B cell (primary cell): Measurements from ENCODE around the gene OR5H14. TPM values are rescaled to one million over a fixed set of nuclear protein-coding genes. Genes with fewer than 3 reads are reported as not detected.

ENCODE experiments used
- ATAC-seq: fragments of 200-7000 bp; cut with Tn5 transposase; one replicate; pipeline ENCODE4 v1.10.0; 2021; ENCODE audit warnings: low read depth, mild to moderate bottlenecking, moderate number of reproducible peaks, moderate library complexity
- CTCF ChIA-PET: fragments of 350-600 bp; sonication (Branson Sonifier 250); formaldehyde crosslinking; loops from one replicate; lab custom pipeline; 2021; ENCODE audit warnings: antibody characterized with exemption, inconsistent platforms; lab: Charles Lee
- POLR2A ChIA-PET: fragments of 350-600 bp; sonication (Branson Sonifier 250); formaldehyde crosslinking; loops from one replicate; lab custom pipeline; 2021; ENCODE audit warnings: antibody characterized with exemption; lab: Charles Lee
- DNase-seq: peaks from one replicate; pipeline ENCODE4 v3.0.0; 2013
- H2AFZ ChIP-seq: 2 replicates; pipeline ENCODE4 v1.6.1; 2012; ENCODE audit warnings: mild to moderate bottlenecking, low read depth, low read length; ENCODE audit not compliant: insufficient read depth, poor library complexity, severe bottlenecking
- H3K27ac ChIP-seq, 2 donors: 1 replicate in 1 of 2; 2 replicates in 1 of 2; pipeline ENCODE4 v1.5.1; 2012 to 2013; ENCODE audit warnings: low read length in 2 of 2, mild to moderate bottlenecking in 2 of 2, moderate library complexity in 1 of 2
- H3K27me3 ChIP-seq, 4 experiments: fragments of 200-600 bp in 1 of 4; sonication (generic) in 1 of 4; replicated peaks in 1 of 4; 1 replicate in 2 of 4; 2 replicates in 2 of 4; pipeline versions ENCODE4 v1.6.1 to v1.7.0; 2013 to 2016; ENCODE audit warnings: low read length in 3 of 4, mild to moderate bottlenecking in 2 of 4, mixed read lengths in 1 of 4, moderate library complexity in 1 of 4; ENCODE audit not compliant: insufficient read depth in 4 of 4, control insufficient read depth in 3 of 4; ENCODE audit errors: control extremely low read depth in 1 of 4
- H3K36me3 ChIP-seq, 2 experiments: replicated peaks in 1 of 2; 1 replicate in 1 of 2; 2 replicates in 1 of 2; pipeline versions ENCODE4 v1.6.1 to v1.7.1; 2013; ENCODE audit warnings: low read length in 1 of 2; ENCODE audit not compliant: insufficient read depth in 2 of 2, control insufficient read depth in 1 of 2; ENCODE audit errors: control extremely low read depth in 1 of 2, extremely low read depth in 1 of 2
- H3K4me1 ChIP-seq, 2 donors: fragments of 200-600 bp in 1 of 2; sonication (generic) in 1 of 2; 1 replicate in 1 of 2; 2 replicates in 1 of 2; pipeline versions ENCODE4 v1.5.1 to v1.6.1; 2013 to 2017; ENCODE audit warnings: low read length in 2 of 2; ENCODE audit not compliant: control insufficient read depth in 2 of 2, insufficient read depth in 2 of 2
- H3K4me2 ChIP-seq: replicated peaks from 2 replicates; pipeline ENCODE3; 2012; ENCODE audit warnings: mild to moderate bottlenecking, low read depth, low read length; ENCODE audit not compliant: poor library complexity, severe bottlenecking
- H3K4me3 ChIP-seq, 5 experiments: fragments of 200-600 bp in 1 of 5; sonication (generic) in 1 of 5; 1 replicate in 3 of 5; 2 replicates in 2 of 5; pipeline versions ENCODE4 v1.5.1 to v1.7.0; 2011 to 2016; ENCODE audit warnings: low read length in 4 of 5, mild to moderate bottlenecking in 4 of 5, low read depth in 2 of 5, control low read depth in 1 of 5, moderate library complexity in 1 of 5; ENCODE audit not compliant: insufficient read depth in 1 of 5; ENCODE audit errors: control extremely low read depth in 1 of 5, extremely low read depth in 1 of 5
- H3K79me2 ChIP-seq: fragments of 200-600 bp; sonication (generic); one replicate; pipeline ENCODE4 v1.6.0; 2016; ENCODE audit warnings: low read length; ENCODE audit not compliant: control insufficient read depth, insufficient read depth
- H3K9ac ChIP-seq: fragments of 200-600 bp; sonication (generic); 2 replicates; pipeline ENCODE4 v1.6.1; 2017; ENCODE audit warnings: mild to moderate bottlenecking, low read length, moderate library complexity
- H3K9me3 ChIP-seq, 3 donors: one replicate each; pipeline versions ENCODE4 v1.6.1 to v1.7.1; 2013; ENCODE audit warnings: low read length in 2 of 3; ENCODE audit not compliant: control insufficient read depth in 2 of 3, insufficient read depth in 1 of 3; ENCODE audit errors: control extremely low read depth in 1 of 3
- H4K20me1 ChIP-seq: 2 replicates; pipeline ENCODE4 v1.6.0; 2012; ENCODE audit warnings: mild to moderate bottlenecking, low read length; ENCODE audit not compliant: insufficient read depth, control insufficient read depth, poor library complexity, severe bottlenecking
- H3K27ac Mint-ChIP-seq: one replicate; pipeline ENCODE4 v1.8.0; 2021; ENCODE audit warnings: mixed read lengths
- H3K27me3 Mint-ChIP-seq: one replicate; pipeline ENCODE4 v1.8.0; 2021; ENCODE audit warnings: mixed read lengths
- H3K4me1 Mint-ChIP-seq: one replicate; pipeline ENCODE4 v1.8.0; 2021; ENCODE audit warnings: mixed read lengths
- H3K4me3 Mint-ChIP-seq: one replicate; pipeline ENCODE4 v1.8.0; 2021; ENCODE audit warnings: mixed read lengths
- H3K9me3 Mint-ChIP-seq: one replicate; pipeline ENCODE4 v1.8.0; 2022; ENCODE audit warnings: mixed read lengths; ENCODE audit not compliant: insufficient read depth
- EZH2 ChIP-seq: IDR thresholded peaks from 2 replicates; pipeline ENCODE4 v1.6.1; 2012; ENCODE audit warnings: borderline replicate concordance, low read depth, mild to moderate bottlenecking, moderate library complexity, low read length; ENCODE audit not compliant: insufficient read depth, poor library complexity, severe bottlenecking
- WGBS: methylation state at CpG from one replicate; pipeline ENCODE4 v1.1.5; 2013; ENCODE audit warnings: missing lambda C conversion rate; ENCODE audit not compliant: insufficient coverage; 5-methylcytosine and 5-hydroxymethylcytosine counted together
- intact Hi-C: fragments of 100-400 bp; cut with micrococcal nuclease; formaldehyde crosslinking; loops from one replicate; pipeline ENCODE4 v1.10.0; 2022
- polyA plus RNA-seq: library from polyadenylated mRNA; depleted of rRNA; stranded (reverse); fragments of >200 nt; gene quantifications from 2 replicates; pipeline ENCODE4 v1.2.3, GENCODE V29; 2012
- total RNA-seq, 2 donors: library from RNA; stranded (reverse); fragments of 120-200 nt in 1 of 2; gene quantifications; 1 replicate in 1 of 2; 2 replicates in 1 of 2; pipeline versions ENCODE4 v1.2.3 to v1.2.4, GENCODE V29; 2013 to 2022
- TF ChIP-seq, protein P1 (sequence below): fragments of 200-600 bp; IDR thresholded peaks from one replicate; pipeline ENCODE4 v1.8.0; 2022; ENCODE audit warnings: antibody characterized with exemption, mild to moderate bottlenecking

OR5H14 gene
- total and polyA plus RNA-seq, 2 donors (not counting 1 experiment from before 2014, with no cell fraction given) = not detected

DNA sequence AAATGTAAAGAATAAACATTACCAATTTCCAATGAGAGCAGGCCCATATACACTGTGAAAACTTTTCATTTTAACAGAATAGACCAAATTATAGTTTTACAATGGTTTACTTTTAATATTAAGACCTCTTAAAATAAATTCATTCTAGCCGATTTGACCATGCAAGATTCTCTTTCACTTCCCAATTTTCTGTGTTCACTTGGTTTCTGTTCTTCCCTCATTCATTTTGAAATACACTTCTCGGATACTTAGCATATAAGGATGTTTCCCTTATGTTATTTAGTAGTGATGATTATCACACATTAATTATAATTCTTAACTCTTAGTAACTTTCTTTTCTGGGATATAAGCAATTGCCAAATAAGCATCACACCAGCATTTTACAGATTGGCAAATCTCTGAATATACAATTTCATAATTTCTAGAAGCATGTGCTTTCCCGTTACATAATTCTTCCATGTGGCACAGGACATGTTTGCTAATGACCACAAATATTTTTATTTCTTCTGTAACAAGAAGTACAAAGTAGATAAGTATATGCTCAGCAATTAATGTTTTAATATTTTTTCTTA, 33.1 kb downstream of the OR5H14 start:
- no peak for DNase-seq
- Histone ChIP-seq H3K27me3 (no peaks in the 10 kb centered on the region), H3K36me3 (no peaks in the 10 kb centered on the region), H3K4me2 (no peak overlapping the region), H3K9ac (no peak overlapping the region), H2AFZ (no peak overlapping the region), H3K79me2 (no peaks in the 10 kb centered on the region), H3K27ac (no peak overlapping the region), H3K4me1 (no peaks in the 10 kb centered on the region), H3K4me3 (no peak overlapping the region), H3K9me3 (no peaks in the 10 kb centered on the region), H4K20me1 (no peaks in the 10 kb centered on the region)
- intact Hi-C loops = no loop called here
- no CpG with 5 or more reads among the region's 3 CpGs for WGBS
- ATAC-seq = no peak
- H3K4me1 Mint-ChIP-seq = no peaks in the 10 kb centered on the region
- H3K9me3 Mint-ChIP-seq = no peaks in the 10 kb centered on the region
- no peaks in the 10 kb centered on the region for H3K27me3 Mint-ChIP-seq
- TF ChIP-seq EZH2 = no peak
- TF ChIP-seq, protein P1, sequence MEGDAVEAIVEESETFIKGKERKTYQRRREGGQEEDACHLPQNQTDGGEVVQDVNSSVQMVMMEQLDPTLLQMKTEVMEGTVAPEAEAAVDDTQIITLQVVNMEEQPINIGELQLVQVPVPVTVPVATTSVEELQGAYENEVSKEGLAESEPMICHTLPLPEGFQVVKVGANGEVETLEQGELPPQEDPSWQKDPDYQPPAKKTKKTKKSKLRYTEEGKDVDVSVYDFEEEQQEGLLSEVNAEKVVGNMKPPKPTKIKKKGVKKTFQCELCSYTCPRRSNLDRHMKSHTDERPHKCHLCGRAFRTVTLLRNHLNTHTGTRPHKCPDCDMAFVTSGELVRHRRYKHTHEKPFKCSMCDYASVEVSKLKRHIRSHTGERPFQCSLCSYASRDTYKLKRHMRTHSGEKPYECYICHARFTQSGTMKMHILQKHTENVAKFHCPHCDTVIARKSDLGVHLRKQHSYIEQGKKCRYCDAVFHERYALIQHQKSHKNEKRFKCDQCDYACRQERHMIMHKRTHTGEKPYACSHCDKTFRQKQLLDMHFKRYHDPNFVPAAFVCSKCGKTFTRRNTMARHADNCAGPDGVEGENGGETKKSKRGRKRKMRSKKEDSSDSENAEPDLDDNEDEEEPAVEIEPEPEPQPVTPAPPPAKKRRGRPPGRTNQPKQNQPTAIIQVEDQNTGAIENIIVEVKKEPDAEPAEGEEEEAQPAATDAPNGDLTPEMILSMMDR = no peak
- no peak overlapping the region for H3K4me3 Mint-ChIP-seq
- H3K27ac Mint-ChIP-seq = no peak overlapping the region
- POLR2A ChIA-PET = no interaction called here
- CTCF ChIA-PET = no interaction called here

DNA sequence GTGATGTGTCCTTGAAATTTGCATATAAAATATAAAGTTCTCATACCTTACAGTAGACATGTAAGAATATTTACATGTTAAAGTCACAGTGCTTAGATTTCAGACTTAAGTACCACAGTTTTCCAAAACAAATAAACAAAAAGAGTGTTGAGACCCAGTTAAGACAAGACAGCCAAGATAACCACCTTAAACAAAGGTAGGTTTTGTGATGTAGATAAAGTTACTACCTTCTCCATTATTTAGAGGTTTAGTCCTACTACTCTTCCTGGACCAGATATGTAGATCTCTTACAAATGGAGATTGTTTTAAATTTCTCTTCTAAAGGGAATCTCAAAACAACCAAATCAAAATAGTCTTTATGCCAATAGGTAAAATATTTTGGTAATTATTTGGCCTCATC, 34.9 kb downstream of the OR5H14 start:
- H3K9me3 ChIP-seq = no peaks in the 10 kb centered on the region
- H3K27me3 Mint-ChIP-seq = no peaks in the 10 kb centered on the region
- no peak for TF ChIP-seq EZH2
- TF ChIP-seq, protein P1 = no peak
- H2AFZ ChIP-seq = no peak overlapping the region
- intact Hi-C loops = no loop called here
- H3K4me2 ChIP-seq = no peak overlapping the region
- DNase-seq = no peak
- no peak for ATAC-seq
- no peaks in the 10 kb centered on the region for H3K9me3 Mint-ChIP-seq
- no peak overlapping the region for H3K4me3 ChIP-seq
- H4K20me1 ChIP-seq = no peaks in the 10 kb centered on the region
- no peaks in the 10 kb centered on the region for H3K27me3 ChIP-seq
- H3K36me3 ChIP-seq = no peaks in the 10 kb centered on the region
- H3K4me1 Mint-ChIP-seq = no peaks in the 10 kb centered on the region
- no peak overlapping the region for H3K27ac Mint-ChIP-seq
- CTCF ChIA-PET = no interaction called here
- no peaks in the 10 kb centered on the region for H3K4me1 ChIP-seq
- H3K9ac ChIP-seq = no peak overlapping the region
- POLR2A ChIA-PET = no interaction called here
- H3K79me2 ChIP-seq = no peaks in the 10 kb centered on the region
- H3K4me3 Mint-ChIP-seq = no peak overlapping the region
- no peak overlapping the region for H3K27ac ChIP-seq
